BE2C (cell line): ENCODE results near the gene MYT1.
A peak's percentile ranks its signal among the peaks of the same experiment; 100 is the strongest.

ENCODE experiments used
- DNase-seq: peaks from one replicate; pipeline ENCODE4 v3.0.0-alpha.2; 2020
- H3K27me3 ChIP-seq: fragments of 250-450 bp; sonication (Bioruptor Pico); 2 replicates; pipeline ENCODE4 v1.5.1; 2020; ENCODE audit warnings: mild to moderate bottlenecking
- H3K36me3 ChIP-seq: fragments of 250-450 bp; sonication (Bioruptor Pico); 2 replicates; pipeline ENCODE4 v1.5.1; 2020; ENCODE audit warnings: mild to moderate bottlenecking
- H3K4me1 ChIP-seq: fragments of 250-450 bp; sonication (Bioruptor Pico); 2 replicates; pipeline ENCODE4 v1.5.1; 2020
- H3K4me3 ChIP-seq: 2 replicates; pipeline ENCODE4 v1.5.1; 2011; ENCODE audit warnings: low read depth, low read length
- H3K9me3 ChIP-seq: fragments of 250-450 bp; sonication (Bioruptor Pico); 2 replicates; pipeline ENCODE4 v1.5.1; 2020
- CTCF ChIP-seq: IDR thresholded peaks from 2 replicates; pipeline ENCODE4 v1.5.1; 2012; ENCODE audit warnings: mild to moderate bottlenecking, low read depth, low read length

The MYT1 gene

GRCh38 chr20:64144144-64144912, 19.9 kb upstream of the MYT1 start:
- no peaks in the 10 kb centered on the region for H3K27me3 ChIP-seq
- peaks cover 17% of the 10 kb centered on the region for H3K4me1 ChIP-seq
- H3K9me3 ChIP-seq: no peaks in the 10 kb centered on the region
- H3K36me3 ChIP-seq: no peaks in the 10 kb centered on the region
- no peak for TF ChIP-seq CTCF
- no peak overlapping the region for H3K4me3 ChIP-seq
- DNase-seq: no peak

DNA sequence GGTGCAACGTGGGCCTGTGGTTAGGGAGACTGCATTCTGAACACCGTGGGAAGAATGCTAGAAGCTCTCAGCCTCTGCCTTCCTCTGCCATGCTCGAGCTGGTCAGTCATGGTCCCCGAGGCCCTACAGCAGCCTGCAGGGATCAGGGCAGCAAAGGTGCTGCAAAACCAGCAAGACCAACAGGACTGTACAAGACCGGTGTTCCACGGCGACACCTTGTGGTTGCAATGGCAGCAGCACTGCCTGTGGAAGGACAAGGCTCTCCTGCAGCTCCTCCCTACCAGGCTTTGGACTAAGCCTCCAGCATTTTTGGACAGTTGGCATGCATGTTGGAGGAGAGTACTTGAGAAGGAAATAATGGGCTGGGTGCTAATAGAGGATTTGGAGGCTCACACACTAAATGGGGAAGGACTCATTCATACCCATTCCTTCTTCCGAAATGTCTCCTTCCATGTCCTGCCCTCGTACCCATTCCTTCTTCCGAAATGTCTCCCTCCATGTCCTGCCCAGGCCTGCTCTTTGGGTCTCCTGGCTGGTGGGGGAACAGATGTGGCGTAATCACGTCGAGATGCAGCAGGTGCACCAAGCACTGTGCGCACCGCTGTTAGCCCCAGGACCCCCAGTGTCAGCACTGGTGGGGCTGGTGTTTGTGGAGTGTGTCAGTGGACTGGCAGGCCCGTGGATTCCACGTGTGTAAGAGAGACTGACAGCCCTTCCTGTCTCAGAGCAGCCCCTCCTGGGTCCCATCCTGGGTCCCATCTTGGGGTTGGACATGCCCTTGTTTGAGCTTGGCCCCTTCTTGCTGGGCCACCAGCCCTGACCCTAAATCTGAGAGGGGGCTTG, 18.6 kb upstream of the MYT1 start:
- H3K4me1 ChIP-seq: peaks cover 17% of the 10 kb centered on the region
- peak; percentile 37 for TF ChIP-seq CTCF
- no peaks in the 10 kb centered on the region for H3K36me3 ChIP-seq
- no peak overlapping the region for H3K4me3 ChIP-seq
- no peak for DNase-seq
- no peaks in the 10 kb centered on the region for H3K9me3 ChIP-seq
- no peaks in the 10 kb centered on the region for H3K27me3 ChIP-seq

DNA sequence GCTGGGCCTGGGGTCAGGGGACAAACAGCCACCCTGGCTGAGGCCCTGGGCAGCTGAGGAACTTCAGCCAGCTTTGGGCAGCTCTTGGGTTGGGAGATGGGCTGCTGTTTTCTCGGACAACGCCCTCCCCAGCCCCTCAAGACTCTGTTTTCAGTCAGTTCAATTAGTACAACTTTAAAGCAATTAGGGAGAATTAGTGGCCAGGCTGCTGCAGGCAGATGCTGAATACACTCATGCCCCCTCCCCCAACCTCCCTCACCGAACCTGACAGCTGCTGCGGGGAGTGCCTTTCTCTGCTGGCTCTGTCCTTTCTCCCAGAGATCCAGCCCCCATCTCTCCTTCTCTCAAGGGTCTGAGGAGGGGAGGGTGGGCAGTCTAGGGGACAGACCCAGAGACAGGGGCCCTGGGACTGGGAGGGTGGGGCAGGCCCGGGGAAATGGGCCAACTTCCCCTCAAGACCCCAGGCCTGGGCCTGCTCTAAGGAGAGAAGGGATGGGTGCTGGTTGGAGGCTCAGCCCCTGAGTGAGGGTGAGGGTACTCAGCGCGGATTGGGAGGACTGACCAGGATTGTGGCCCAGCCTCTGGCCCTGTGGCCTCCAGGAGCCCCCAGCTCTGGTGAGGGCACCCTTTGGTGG, 17.8 kb upstream of the MYT1 start:
- no peaks in the 10 kb centered on the region for H3K9me3 ChIP-seq
- no peak for TF ChIP-seq CTCF
- no peaks in the 10 kb centered on the region for H3K36me3 ChIP-seq
- H3K27me3 ChIP-seq: no peaks in the 10 kb centered on the region
- H3K4me1 ChIP-seq: peaks cover 17% of the 10 kb centered on the region
- no peak overlapping the region for H3K4me3 ChIP-seq
- peak; percentile 89 for DNase-seq

DNA sequence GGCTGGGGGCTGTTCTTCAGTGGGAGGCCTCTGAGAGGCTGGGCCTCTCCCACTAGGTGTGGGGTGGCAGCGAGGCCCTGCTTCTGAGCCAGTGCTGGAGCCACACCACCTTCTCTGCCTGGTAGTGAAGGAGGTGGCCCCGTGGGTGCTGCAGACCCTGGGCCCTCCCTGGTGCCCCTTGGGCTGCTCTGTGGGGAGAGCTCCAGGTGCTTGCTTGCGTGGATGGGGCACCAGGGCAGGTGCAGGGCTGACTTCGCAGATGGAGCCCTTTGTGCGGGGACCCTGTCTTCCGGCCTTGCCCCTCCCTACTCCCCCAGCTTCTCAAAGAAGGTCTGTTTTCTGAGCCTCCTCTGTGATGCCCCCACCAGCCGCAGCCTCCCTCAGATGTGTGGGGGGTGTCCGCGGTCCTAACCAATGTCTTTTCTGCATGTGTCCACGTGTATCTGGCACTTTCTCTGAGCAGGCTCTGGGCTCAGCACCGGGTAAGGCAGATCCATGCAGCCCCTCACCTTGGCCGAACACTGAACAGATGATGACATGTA, 17.2 kb upstream of the MYT1 start:
- no peaks in the 10 kb centered on the region for H3K36me3 ChIP-seq
- H3K9me3 ChIP-seq: no peaks in the 10 kb centered on the region
- H3K27me3 ChIP-seq: no peaks in the 10 kb centered on the region
- no peak for DNase-seq
- H3K4me3 ChIP-seq: no peak overlapping the region
- H3K4me1 ChIP-seq: peaks cover 17% of the 10 kb centered on the region
- no peak for TF ChIP-seq CTCF

- Histone ChIP-seq H3K9me3 (no peaks in the 10 kb centered on the region), H3K27me3 (no peaks in the 10 kb centered on the region), H3K4me1 (peaks cover 26% of the 10 kb centered on the region), H3K4me3 (no peak overlapping the region), H3K36me3 (no peaks in the 10 kb centered on the region)
- no peak for TF ChIP-seq CTCF
- DNase-seq: no peak
Measured at GRCh38 chr20:64148581-64148980, 15.7 kb upstream of the MYT1 start.
